Natural killer cell (primary cell): ENCODE measurements around the gene TMBIM1. TPM values are rescaled to one million over a fixed set of nuclear protein-coding genes. Genes with fewer than 3 reads are reported as not detected.

Experiments used
- ATAC-seq, 3 donors: fragments of 150-1000 bp in 2 of 3; fragments of 200-7000 bp in 1 of 3; cut with Tn5 transposase; 1 replicate in 1 of 3; 2 replicates in 2 of 3; pipeline ENCODE4 v1.10.0; 2021; ENCODE audit warnings: mild to moderate bottlenecking in 2 of 3, moderate library complexity in 2 of 3
- DNase-seq, 2 donors: peaks; one replicate each; pipeline versions ENCODE4 v3.0.0 to v3.0.0-alpha.2; 2013 to 2021; ENCODE audit warnings: mixed read lengths in 1 of 2
- H3K27ac ChIP-seq: one replicate; pipeline ENCODE4 v1.5.1; 2013; ENCODE audit warnings: mild to moderate bottlenecking, low read length
- H3K27me3 ChIP-seq: one replicate; pipeline ENCODE4 v1.6.1; 2013; ENCODE audit warnings: low read length; ENCODE audit not compliant: control insufficient read depth, insufficient read depth
- H3K36me3 ChIP-seq: one replicate; pipeline ENCODE4 v1.6.1; 2013; ENCODE audit warnings: low read length; ENCODE audit not compliant: control insufficient read depth, insufficient read depth
- H3K4me1 ChIP-seq: one replicate; pipeline ENCODE4 v1.6.1; 2013; ENCODE audit warnings: low read length; ENCODE audit not compliant: control insufficient read depth, insufficient read depth
- H3K4me3 ChIP-seq: one replicate; pipeline ENCODE4 v1.5.1; 2013; ENCODE audit warnings: low read length
- H3K9me3 ChIP-seq: one replicate; pipeline ENCODE4 v1.6.1; 2013; ENCODE audit warnings: low read length; ENCODE audit not compliant: control insufficient read depth, insufficient read depth
- H3K27ac Mint-ChIP-seq, 2 donors: one replicate each; pipeline ENCODE4 v1.8.0; 2022; ENCODE audit warnings: mild to moderate bottlenecking in 2 of 2, mixed read lengths in 2 of 2, moderate library complexity in 1 of 2
- H3K27me3 Mint-ChIP-seq, 2 donors: one replicate each; pipeline ENCODE4 v1.8.0; 2022; ENCODE audit warnings: low read depth in 2 of 2, mixed read lengths in 2 of 2
- H3K36me3 Mint-ChIP-seq: one replicate; pipeline ENCODE4 v1.8.0; 2022; ENCODE audit warnings: mixed read lengths
- H3K4me1 Mint-ChIP-seq, 2 donors: one replicate each; pipeline ENCODE4 v1.8.0; 2022; ENCODE audit warnings: mixed read lengths in 2 of 2
- H3K4me3 Mint-ChIP-seq: one replicate; pipeline ENCODE4 v1.8.0; 2022; ENCODE audit warnings: mild to moderate bottlenecking, moderate library complexity, mixed read lengths
- H3K9me3 Mint-ChIP-seq, 2 donors: one replicate each; pipeline ENCODE4 v1.8.0; 2022; ENCODE audit warnings: mixed read lengths in 2 of 2
- CTCF ChIP-seq: fragments of 200-600 bp; IDR thresholded peaks from one replicate; pipeline ENCODE4 v1.8.0; 2022; ENCODE audit warnings: antibody characterized with exemption
- WGBS: methylation state at CpG from one replicate; pipeline ENCODE4 v1.1.7; 2013; ENCODE audit warnings: missing lambda C conversion rate; ENCODE audit not compliant: insufficient coverage; 5-methylcytosine and 5-hydroxymethylcytosine counted together
- intact Hi-C: fragments of 100-400 bp; cut with micrococcal nuclease; formaldehyde crosslinking; loops from one replicate; pipeline ENCODE4 v1.14.2; 2022
- total RNA-seq, 4 donors: library from RNA; stranded (reverse); fragments of 120-200 nt in 1 of 4; gene quantifications; one replicate each; pipeline versions ENCODE4 v1.2.3 to v1.2.4, GENCODE V29; 2013 to 2022

TMBIM1 gene
- total RNA-seq, 3 donors from 2014 or later (not counting 1 experiment from before 2014, with no cell fraction given): 84.9 to 107 (median 95.1) TPM

GRCh38 chr2:218244665-218245064, 47.6 kb downstream of the TMBIM1 start:
- no peak for ATAC-seq
- Histone ChIP-seq H3K9me3 (no peaks in the 10 kb centered on the region), H3K27me3 (no peaks in the 10 kb centered on the region), H3K27ac (no peak overlapping the region), H3K4me1 (peaks cover 4% of the 10 kb centered on the region), H3K36me3 (peaks cover 95% of the 10 kb centered on the region), H3K4me3 (no peak overlapping the region)
- no peak for TF ChIP-seq CTCF
- no peaks in the 10 kb centered on the region for H3K27me3 Mint-ChIP-seq
- peak overlapping the region; percentile 71 to 74 for H3K27ac Mint-ChIP-seq
- H3K4me3 Mint-ChIP-seq: no peak overlapping the region
- DNase-seq: no peak
- peaks cover 19% of the 10 kb centered on the region for H3K36me3 Mint-ChIP-seq
- peaks cover 35 to 37% of the 10 kb centered on the region in 2 donors for H3K4me1 Mint-ChIP-seq
- H3K9me3 Mint-ChIP-seq: no peaks in the 10 kb centered on the region
- WGBS: 100% methylated on average over 2 of the region's 2 CpGs
- intact Hi-C loops: no loop called here

GRCh38 chr2:218244204-218244603, 48.1 kb downstream of the TMBIM1 start:
- no peaks in the 10 kb centered on the region for H3K27me3 Mint-ChIP-seq
- H3K36me3 Mint-ChIP-seq: peaks cover 21% of the 10 kb centered on the region
- Histone ChIP-seq H3K4me1 (peaks cover 4% of the 10 kb centered on the region), H3K4me3 (no peak overlapping the region), H3K9me3 (no peaks in the 10 kb centered on the region), H3K27ac (no peak overlapping the region), H3K36me3 (peaks cover 93% of the 10 kb centered on the region), H3K27me3 (no peaks in the 10 kb centered on the region)
- 65% methylated on average over 1 of the region's 1 CpG for WGBS
- H3K27ac Mint-ChIP-seq: peak overlapping the region; percentile 71 to 74
- intact Hi-C loops: no loop called here
- no peak overlapping the region for H3K4me3 Mint-ChIP-seq
- H3K9me3 Mint-ChIP-seq: no peaks in the 10 kb centered on the region
- DNase-seq (no peak), ATAC-seq (no peak)
- no peak for TF ChIP-seq CTCF
- peaks cover 35 to 37% of the 10 kb centered on the region in 2 donors for H3K4me1 Mint-ChIP-seq

GRCh38 chr2:218238887-218239286, 53.4 kb downstream of the TMBIM1 start:
- TF ChIP-seq CTCF: no peak
- DNase-seq (no peak), ATAC-seq (no peak)
- Mint-ChIP-seq H3K36me3 (peaks cover 35% of the 10 kb centered on the region), H3K27me3 (no peaks in the 10 kb centered on the region), H3K27ac (peak overlapping the region; percentile 36 to 46), H3K4me1 (peaks cover 18 to 34% of the 10 kb centered on the region in 2 donors), H3K9me3 (no peaks in the 10 kb centered on the region), H3K4me3 (no peak overlapping the region)
- Histone ChIP-seq H3K4me1 (no peaks in the 10 kb centered on the region), H3K4me3 (no peak overlapping the region), H3K27ac (no peak overlapping the region), H3K36me3 (peaks cover 91% of the 10 kb centered on the region), H3K9me3 (no peaks in the 10 kb centered on the region), H3K27me3 (no peaks in the 10 kb centered on the region)
- WGBS: no CpG with 5 or more reads among the region's 1 CpG
- intact Hi-C loops: no loop called here

GRCh38 chr2:218236829-218237228, 55.5 kb downstream of the TMBIM1 start:
- no peaks in the 10 kb centered on the region for H3K27me3 ChIP-seq
- Mint-ChIP-seq H3K27me3 (no peaks in the 10 kb centered on the region), H3K9me3 (no peaks in the 10 kb centered on the region), H3K4me1 (peaks cover 16 to 29% of the 10 kb centered on the region in 2 donors), H3K36me3 (peaks cover 40% of the 10 kb centered on the region), H3K4me3 (no peak overlapping the region), H3K27ac (no peak overlapping the region)
- no peak overlapping the region for H3K27ac ChIP-seq
- no peak for DNase-seq
- H3K9me3 ChIP-seq: no peaks in the 10 kb centered on the region
- intact Hi-C loops: no loop called here
- H3K4me1 ChIP-seq: peaks cover 5% of the 10 kb centered on the region
- no peak for ATAC-seq
- H3K4me3 ChIP-seq: no peak overlapping the region
- H3K36me3 ChIP-seq: peaks cover 85% of the 10 kb centered on the region
- no peak for TF ChIP-seq CTCF
- WGBS: 94% methylated on average over 4 of the region's 4 CpGs
